HG02973 (cell line): ENCODE measurements around the gene FARP1.

Source experiments
- ATAC-seq: cut with Tn5 transposase; IDR thresholded peaks from one replicate; pipeline ENCODE4 v1.9.1; 2021; ENCODE audit warnings: moderate library complexity; ENCODE audit not compliant: unreplicated experiment

The FARP1 gene

DNA sequence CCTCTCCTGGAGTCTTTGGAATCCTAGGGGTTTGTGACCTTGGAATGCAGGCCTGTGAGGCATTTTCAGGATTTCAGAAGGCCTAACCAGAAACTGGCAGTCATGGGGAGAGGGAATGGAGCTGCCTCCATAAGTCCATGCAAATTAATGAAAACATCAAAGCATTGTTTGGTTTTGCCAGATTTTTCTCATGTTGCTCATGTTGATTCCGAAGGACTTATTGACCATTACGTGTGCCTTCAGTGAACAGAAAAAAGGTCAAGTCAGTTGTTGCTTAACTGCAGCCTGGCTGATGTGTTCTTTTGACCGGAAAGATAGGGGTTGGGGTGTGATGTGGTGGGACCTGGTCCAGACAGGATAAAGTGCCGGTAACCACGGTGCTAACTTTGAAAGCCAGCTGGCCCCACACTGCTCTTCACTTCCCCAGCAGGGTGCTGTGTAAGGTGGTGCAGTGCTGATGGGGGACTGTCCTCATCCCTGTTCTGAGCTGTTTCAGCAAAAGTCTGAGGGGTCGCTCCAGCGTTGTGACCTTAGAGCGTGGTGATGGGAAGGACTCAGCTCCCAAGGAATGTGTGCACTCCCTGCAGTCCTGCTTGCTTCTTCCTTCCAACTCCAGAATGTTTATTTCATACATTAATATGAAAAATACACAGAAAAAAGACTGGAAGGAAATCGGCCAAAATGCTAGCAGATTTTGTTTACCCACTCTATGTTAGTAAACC lies 30.7 kb downstream of the FARP1 start:
- ATAC-seq: no peak

DNA sequence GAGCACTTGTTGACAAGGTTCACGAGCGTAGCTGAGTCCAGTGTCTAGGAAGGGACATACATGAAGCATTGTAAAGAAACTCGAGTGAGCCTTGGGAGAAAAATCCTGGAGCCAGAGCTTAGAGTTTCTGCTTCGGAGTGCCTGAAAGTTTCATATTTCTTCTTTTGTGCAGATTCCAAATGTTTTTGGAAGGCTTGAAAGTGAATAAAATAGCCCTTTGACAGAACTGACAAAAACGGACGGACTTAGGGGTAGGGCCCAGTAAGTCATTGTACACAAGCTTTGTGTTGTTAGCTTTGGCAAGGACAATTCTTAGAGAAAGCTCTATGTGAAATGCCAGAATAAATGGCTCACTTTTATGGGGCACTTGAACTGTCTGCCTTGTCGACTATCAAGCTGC lies 31.4 kb downstream of the FARP1 start:
- ATAC-seq: no peak

DNA sequence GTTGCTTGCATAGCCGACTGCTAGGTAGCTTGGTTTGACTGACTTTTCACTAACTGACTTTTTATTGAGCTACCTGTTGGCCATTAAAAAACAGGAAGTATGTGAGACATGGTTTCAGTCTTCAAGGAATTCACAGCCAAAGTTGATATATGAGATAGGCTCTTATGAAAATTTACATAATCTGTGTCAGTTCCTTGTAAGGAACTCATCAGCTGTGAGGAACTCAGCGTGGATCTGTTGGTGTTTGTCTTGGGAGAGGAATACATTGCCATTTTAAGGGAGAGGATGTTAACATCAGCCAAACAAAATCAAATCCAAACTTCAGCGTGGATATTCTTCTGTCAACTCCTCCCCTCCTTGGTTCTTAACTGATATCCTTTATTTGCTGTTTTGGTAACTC lies 32.1 kb downstream of the FARP1 start:
- ATAC-seq: no peak

DNA sequence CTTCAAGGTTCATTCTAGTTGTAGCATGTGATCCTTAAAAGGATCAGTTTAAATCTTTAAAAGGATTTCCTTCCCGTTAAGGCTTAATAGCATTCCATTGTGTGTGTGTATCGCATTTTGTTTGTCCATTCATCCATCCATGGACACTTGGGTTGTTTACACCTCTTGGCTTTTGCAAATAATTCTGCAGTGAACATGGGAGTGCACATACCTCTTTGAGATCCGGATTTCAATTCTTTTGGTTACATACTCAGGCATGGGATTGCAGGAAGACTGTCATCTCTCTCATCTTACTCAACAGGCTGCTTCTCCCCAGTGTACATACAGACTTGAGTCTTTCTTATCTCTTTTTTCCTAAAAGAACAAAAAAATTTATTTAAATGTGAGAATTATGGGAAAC lies 32.9 kb downstream of the FARP1 start:
- ATAC-seq: no peak

DNA sequence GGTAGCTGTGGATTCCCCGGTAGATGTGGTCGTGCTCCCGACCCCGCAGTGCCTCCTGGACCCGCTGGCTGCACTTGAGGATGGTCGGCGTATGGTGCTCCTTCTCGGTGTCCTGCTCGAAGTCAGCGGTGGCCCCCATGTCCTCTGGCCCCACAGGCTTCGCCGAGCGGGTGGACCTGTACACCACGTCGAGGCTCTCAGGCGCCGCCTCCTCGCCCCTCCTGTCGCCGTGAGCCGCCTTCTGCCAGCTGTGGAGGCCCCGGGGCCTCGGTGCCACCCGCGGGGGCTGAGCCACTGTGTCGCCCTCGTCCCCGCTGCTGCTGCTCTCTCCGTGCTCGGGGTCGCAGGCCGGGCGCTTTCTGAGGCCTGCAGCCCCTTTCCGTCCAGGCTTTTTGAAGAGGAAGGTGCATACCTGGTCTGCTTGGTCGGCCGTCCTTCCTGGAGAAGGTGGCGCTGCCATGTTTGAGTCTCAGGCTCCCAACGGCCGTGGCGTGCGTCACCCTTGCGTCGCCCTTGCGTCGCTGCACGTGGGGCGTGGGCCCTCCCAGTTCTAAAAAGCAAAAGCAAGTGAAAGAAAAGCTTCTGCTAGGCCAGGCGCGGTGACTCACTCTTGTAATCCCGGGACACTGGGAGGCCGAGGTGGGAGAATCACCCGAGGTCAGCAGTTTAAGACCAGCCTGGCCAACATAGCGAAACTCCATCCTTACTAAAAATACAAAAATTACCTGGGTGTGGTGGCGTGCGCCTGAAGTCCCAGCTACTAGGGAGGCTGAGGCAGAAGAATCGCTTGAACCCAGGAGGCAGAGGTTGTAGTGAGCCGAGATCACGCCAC lies 34.1 kb downstream of the FARP1 start, which contains the start of gene RNF113B:
TSS of gene RNF113B (minus strand) at position 493 of the 832 bp plus-strand sequence. CDS start at position 460, 33 bp downstream.
- no peak for ATAC-seq

DNA sequence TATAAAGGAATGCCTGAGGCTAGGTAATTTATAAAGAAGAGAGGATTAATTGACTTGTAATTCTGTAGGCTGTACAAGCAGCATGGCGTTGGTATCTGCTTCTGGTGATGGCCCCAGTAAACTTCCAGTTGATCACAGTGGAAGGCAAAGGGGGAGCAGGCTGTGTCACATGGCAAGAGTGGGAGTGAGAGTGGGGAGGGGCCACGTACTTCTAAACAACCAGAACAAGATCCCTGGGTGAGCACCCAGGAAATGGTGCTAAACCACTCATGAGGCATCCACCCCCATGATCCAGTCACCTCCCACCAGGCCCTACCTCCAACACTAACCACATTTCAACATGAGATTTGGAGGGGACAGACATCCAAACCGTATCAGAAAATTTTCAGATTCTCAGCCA lies 37.2 kb downstream of the FARP1 start:
- ATAC-seq: no peak

DNA sequence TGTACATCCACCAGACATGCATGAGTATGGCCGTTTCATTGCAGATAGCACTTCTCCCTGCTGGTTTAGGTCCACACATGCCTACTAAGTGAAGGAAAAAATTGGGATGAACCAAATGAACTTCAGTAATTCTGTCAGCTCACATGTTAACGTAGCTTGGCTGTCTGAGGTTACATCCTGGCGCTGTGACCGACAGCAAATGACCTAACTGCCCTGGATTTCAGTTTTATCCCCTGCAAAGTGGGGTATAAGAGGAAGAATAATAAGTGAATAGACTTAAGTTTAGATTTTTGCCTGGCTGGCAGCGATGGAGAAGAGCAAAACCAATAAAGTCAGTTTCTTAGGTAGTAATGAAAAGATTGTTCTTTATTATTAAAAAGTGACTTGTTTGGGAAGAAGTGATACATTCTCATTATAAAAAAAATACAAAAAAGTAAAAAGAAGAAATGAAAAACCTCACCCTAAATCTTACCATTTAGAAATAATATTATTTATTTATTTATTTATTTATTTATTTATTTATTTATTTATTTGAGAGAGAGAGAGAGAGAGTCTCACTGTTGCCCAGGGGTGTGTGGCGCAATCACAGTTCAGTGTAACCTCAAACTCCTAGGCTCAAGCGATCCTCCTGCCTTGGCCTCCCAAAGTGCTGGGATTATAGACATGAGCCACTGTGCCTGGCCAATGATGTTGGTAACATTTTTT lies 38.4 kb downstream of the FARP1 start:
- no peak for ATAC-seq

DNA sequence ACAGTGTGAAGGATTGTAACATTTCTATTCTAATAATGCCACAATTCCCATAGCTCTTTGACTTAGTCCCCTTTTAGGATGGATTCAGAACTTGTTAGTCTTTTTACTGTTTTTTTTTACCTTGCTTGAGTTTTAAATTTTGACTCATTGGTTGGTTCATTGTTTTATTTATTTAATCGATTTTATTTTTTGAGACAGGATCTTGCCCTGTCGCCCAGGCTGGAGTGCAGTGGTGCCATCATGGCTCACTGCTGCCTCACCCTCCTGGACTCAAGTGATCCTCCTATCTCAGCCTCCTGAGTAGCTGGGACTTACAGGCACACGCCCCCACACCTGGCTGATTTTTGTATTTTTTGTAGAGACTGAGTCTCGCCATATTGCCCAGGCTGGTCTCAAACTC lies 39.3 kb downstream of the FARP1 start:
- no peak for ATAC-seq

DNA sequence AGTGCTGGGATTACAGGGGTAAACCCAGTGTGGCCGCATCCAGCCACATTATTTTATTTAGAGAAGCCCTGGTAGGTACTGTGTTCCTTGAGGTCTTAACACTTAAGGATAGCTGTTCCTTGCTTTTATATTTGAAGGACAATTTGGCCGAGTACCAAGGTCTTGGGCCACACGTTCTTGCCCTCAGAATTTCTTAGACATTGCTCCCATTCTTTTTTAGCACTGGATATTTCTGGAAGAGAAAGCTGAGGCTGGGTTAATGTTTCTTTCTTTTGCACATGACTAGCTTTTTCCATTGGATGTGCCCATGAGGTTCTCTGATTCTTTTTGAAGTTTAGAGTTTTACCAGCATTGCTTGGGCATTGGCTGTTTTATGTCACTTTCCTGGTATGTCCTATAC lies 39.7 kb downstream of the FARP1 start:
- ATAC-seq: no peak

DNA sequence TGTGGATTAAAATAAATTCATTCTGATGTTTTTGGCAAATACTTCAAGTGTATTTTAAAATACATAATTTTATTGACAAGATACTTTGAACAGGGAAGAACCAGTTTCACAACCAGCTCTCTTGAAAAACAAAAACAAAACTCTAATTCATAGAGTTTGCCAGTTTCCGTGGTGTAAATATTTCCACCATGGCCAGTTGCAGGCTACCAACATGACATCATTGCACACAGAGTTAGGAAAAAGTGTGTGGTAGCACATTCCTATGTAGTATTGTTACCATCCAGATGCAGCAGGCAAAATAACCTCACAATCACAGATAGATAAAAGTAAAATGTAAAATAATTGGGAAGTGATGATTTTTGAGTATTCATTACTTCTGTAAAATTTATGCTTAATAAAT lies 41.9 kb downstream of the FARP1 start:
- ATAC-seq: no peak

DNA sequence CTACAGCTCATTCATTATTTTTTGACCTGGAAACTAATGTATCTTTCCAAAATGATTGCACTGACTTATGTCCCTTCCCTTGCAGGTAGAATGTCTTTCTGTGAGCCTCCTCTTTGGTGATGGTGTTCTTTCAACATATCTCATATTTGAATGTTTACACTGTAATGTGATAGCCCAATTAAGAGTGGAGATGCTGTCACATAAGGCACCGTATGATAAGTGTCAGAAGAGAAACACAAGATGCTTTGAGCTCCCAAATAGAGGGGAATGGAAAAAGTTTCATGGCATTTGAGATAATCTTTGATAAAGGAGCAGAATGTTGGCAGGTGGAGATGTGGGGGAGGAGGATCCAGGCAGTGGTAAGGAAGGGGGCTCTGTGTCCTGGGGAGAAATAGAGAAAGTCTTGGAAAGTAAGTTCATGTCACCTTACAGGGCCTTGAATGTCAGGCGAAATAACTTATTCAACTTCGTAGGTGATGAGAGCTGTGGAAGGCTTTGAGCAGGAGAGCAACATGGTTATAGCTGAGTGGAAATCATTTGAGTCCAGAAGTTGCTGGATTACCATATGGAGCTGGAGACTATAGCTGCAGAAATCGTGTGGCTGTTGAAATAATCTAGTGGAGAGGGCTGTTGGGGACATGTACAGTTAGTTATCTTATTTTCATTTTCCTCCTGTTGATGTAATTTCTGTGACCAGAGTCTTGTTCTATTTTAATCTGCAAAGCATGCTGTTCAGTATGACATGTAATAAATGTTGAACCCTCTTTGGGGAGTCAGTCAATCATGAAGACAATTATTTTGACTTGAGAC lies 44.5 kb downstream of the FARP1 start:
- ATAC-seq: no peak

DNA sequence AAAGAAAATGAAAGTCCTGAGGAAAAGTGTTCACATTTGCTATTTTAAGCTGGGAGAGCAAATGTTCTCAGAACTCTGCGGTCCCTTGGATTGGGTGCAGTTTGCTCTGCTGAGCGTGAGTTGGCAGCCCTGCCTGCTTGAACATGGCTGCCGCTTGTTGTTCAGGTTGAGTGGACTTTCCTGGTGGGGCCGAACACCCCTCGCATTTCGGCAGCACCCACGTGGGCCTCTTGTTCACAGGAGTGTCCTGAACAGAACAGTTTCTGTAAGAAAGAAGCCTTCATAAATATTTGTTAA lies 45.0 kb downstream of the FARP1 start:
- ATAC-seq: no peak

DNA sequence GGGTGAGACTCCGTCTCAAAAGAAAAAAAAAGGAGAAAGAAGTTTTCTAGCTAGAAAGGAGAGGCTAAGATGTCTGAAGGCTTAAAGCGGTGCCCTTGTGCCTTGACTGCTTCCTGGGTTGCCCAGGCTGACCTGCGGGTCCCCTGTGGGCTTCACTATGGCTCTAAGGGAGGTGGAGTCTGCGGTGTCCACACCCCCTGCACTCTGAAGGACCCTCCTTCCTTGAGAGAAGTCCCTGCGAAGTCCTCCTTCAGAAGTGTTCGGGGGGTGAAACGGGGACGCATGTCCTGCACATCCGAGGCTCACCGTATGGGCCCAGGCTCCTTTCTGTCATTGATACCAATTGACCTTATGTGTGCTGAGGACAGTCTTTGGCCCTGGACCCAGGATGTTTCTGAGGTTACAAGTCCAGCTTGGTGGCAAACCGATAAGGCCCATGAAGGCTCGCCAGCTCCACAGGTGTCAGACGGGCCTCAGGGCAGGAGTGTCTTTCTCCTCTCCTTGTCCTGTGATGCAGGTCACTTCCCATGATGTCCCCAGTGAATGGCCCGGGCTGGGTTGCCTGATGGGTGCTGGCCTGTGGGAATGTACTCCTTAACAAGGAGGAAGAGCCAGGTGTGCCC lies 45.8 kb downstream of the FARP1 start:
- ATAC-seq: no peak

DNA sequence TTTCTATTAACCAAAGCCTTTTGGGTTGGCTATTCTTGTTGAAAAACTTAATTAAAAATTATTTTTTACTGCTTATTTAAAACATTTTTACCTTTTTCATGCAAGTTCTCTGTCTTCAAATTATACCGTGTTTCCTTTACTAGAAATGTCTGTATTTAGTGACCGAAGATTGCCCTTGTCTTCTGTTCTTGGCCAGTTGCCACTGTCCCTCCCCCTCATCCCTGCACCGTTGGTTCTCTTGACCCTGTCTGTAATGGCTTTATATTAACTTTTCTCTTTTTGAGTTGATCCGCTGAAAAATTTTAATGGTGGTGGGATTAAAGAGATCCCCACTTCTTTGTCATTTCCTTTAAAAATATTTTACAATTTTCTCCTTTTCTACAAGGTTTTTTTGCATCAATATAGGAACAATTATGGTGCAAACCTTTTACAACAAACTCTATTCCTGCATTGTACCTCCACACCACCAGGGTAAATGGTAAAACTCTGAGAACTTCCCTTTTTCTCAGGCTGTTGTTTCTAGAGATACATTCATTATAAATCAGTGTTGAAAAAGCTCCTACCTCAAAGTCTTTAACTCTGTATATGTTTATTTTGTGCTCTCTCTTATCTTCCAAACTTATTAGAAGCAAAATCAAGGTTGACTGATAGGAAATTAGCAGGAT lies 47.1 kb downstream of the FARP1 start:
- ATAC-seq: no peak

DNA sequence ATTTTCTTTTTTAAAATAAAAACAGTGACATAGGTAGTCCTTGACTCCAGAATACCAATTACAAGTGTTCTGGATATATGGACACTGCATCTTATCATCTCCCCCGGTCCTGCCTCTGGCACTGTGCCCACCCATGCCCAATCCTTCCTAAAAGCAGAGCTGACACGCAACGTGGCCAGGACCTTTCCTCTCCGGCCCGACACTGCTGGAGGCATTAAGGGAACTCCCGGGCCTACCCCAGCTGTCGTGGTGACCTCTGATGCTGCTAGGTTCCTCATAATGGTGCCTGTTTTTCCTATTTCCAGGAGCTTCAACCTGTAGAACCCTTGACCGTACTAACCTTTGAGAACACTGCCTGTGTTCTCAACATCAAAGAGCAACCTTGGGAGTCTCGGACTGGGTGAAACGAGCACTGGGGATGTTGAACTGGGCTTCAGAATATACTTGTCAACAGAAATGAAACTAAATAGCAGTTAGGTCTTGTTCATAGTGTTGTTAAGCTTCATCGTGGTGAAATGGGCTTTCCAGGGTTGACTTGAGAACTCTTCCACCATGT lies 48.1 kb downstream of the FARP1 start:
- ATAC-seq: no peak

DNA sequence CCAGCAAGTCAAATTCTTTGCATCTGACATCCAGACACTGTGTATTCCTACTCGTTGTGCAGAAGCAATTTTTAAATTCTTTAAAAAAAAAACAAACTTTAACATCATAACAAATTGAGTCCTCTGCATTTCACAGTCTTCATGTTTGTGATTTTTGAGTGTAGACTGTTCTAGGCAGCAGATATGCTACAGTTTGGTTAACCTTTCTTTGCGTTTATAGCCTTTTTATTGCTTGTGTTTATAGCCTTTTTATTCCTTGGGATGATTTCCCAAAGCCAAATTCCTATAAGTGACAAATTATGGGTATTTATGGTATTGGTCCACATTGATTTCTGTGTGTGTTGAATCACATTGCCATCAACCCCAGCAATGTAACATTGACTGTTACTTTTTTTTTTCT lies 49.1 kb downstream of the FARP1 start:
- ATAC-seq: no peak

DNA sequence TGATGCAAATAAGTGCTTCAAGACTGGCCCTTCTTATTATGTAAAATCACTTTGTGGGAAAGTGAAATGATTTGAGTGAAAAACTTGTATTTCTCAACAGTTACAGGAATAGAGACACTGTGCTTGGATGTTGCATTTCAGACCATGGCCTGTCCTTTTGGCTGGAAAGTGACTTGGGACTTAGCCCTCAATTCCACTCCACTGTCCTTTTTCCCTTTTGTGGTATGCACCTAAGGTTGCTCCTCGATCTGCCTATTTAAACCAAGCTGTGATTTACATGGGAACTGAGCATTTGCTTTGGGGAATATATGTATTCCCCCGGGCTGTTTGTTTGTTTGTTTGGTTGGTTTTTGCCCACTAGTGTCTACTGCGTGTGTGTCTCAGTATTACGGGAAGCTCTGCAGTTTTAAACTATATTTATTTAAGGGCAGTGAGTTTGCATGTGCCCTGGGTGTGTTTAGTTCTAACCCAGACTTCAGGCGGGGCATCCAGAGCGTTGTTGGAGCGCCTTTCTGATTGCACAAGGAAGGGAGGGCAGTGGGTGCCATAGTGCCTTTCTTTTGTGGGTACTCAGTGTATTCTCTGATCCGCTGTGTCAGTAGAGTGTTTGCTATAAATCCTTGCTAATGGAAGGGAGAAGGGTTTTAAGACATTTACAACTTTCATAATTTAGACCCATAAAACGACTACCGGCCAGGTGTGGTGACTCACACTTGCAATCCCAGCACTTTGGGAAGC lies 52.3 kb downstream of the FARP1 start:
- ATAC-seq: no peak

DNA sequence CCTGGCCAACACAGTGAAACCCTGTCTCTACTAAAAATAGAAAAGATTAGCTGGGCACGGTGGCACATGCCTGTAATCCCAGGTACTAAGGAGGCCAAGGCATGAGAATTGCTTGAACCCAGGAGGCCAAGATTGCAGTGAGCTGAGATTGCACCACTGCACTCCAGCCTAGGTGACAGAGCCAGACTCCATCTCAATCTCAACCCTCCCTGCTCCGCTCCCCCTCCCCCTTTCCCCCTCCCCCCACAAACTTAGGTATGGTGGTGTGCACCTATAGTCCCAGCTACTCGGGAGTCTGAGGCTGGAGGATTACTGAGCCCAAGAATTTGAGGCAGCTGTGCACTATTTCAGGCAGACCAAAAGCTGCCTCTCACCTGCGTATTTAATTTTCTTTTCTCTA lies 55.8 kb downstream of the FARP1 start:
- ATAC-seq: no peak

DNA sequence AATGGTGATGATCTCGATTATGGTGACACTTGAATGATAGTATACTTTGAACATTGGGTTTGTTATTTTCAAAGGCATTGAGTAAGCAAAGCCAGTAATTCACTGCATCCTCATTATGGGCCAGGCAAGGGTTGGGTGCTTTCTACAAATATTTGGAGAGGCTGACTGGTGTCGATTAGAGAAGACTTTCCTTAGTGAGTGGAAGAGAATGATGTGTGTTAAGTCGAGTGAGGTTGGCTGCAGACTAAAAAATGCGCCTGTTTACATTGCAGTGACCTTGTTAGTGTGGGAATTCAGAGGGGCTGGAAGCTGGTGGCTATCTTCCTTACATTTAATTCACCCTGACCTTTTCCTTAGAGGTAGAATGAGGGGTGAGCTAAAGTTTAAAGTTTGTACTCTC lies 56.6 kb downstream of the FARP1 start:
- no peak for ATAC-seq
